GM23248 (cell line): ENCODE results near the gene AKAP12. TPM values are rescaled to one million over a fixed set of nuclear protein-coding genes. Genes with fewer than 3 reads are reported as not detected.

Experiments used
- DNase-seq: peaks from one replicate; pipeline ENCODE4 v3.0.0-alpha.2; 2015
- H2AFZ ChIP-seq: fragments of 200-600 bp; sonication (generic); 2 replicates; pipeline ENCODE4 v1.6.1; 2016; ENCODE audit warnings: antibody characterized with exemption
- H3F3A ChIP-seq: fragments of 200-600 bp; sonication (generic); 2 replicates; pipeline ENCODE4 v1.6.1; 2016; ENCODE audit warnings: mild to moderate bottlenecking, antibody characterized with exemption, mixed run types; ENCODE audit not compliant: insufficient read depth
- H3K27ac ChIP-seq: fragments of 200-600 bp; sonication (generic); 2 replicates; pipeline ENCODE4 v1.5.1; 2016; ENCODE audit warnings: mild to moderate bottlenecking
- H3K27me3 ChIP-seq: fragments of 200-600 bp; sonication (generic); replicated peaks from 2 replicates; pipeline ENCODE4 v1.6.1; 2016; ENCODE audit warnings: mild to moderate bottlenecking; ENCODE audit not compliant: insufficient read depth
- H3K36me3 ChIP-seq: fragments of 200-600 bp; sonication (generic); 2 replicates; pipeline ENCODE4 v1.6.1; 2016; ENCODE audit warnings: low read depth, mild to moderate bottlenecking
- H3K4me1 ChIP-seq: fragments of 200-600 bp; sonication (generic); 2 replicates; pipeline ENCODE4 v1.6.1; 2016; ENCODE audit warnings: mild to moderate bottlenecking; ENCODE audit not compliant: insufficient read depth
- H3K4me2 ChIP-seq: fragments of 200-600 bp; sonication (generic); one replicate; pipeline ENCODE4 v1.6.1; 2016; ENCODE audit warnings: mild to moderate bottlenecking; ENCODE audit not compliant: unreplicated experiment
- H3K4me3 ChIP-seq: fragments of 200-600 bp; sonication (generic); 2 replicates; pipeline ENCODE4 v1.5.1; 2016; ENCODE audit warnings: mild to moderate bottlenecking
- H3K79me2 ChIP-seq: fragments of 200-600 bp; sonication (generic); 2 replicates; pipeline ENCODE4 v1.6.1; 2016; ENCODE audit warnings: mild to moderate bottlenecking; ENCODE audit not compliant: insufficient read depth
- H3K9ac ChIP-seq: fragments of 200-600 bp; sonication (generic); 2 replicates; pipeline ENCODE4 v1.6.1; 2016; ENCODE audit warnings: mild to moderate bottlenecking
- H3K9me2 ChIP-seq: fragments of 200-600 bp; sonication (generic); 2 replicates; pipeline ENCODE4 v1.6.1; 2016; ENCODE audit warnings: mixed run types, mild to moderate bottlenecking, moderate library complexity; ENCODE audit not compliant: insufficient read depth
- H3K9me3 ChIP-seq: fragments of 200-600 bp; sonication (generic); one replicate; pipeline ENCODE4 v1.6.1; 2017; ENCODE audit warnings: low read depth
- H4K20me1 ChIP-seq: fragments of 200-600 bp; sonication (generic); 2 replicates; pipeline ENCODE4 v1.6.0; 2016; ENCODE audit not compliant: insufficient read depth
- EZH2 ChIP-seq: fragments of 200-600 bp; sonication (generic); IDR thresholded peaks from 2 replicates; pipeline ENCODE4 v1.6.1; 2018; ENCODE audit warnings: antibody characterized with exemption, mild to moderate bottlenecking; ENCODE audit not compliant: insufficient read depth, poor library complexity, severe bottlenecking
- EZH2phosphoT487 ChIP-seq: fragments of 200-600 bp; sonication (generic); IDR thresholded peaks from 2 replicates; pipeline ENCODE4 v1.6.1; 2018; ENCODE audit warnings: antibody characterized with exemption, moderate library complexity, mild to moderate bottlenecking, low read depth; ENCODE audit not compliant: insufficient read depth
- WGBS, 2 experiments: methylation state at CpG; one replicate each; pipeline ENCODE4 v1.1.6; 2015 to 2017; ENCODE audit warnings: low lambda C conversion rate in 2 of 2, low coverage in 1 of 2; ENCODE audit errors: missing lambda C conversion rate in 2 of 2; 5-methylcytosine and 5-hydroxymethylcytosine counted together
- in situ Hi-C: fragments of 300-500 bp; cut with MboI; formaldehyde crosslinking; loops from 2 replicates; pipeline ENCODE4 v1.15.0; 2020
- polyA plus RNA-seq: library from polyadenylated mRNA; unstranded; fragments of >200 nt; fragmentation: Nextera tagmentation; extraction: Ambion mirVana; gene quantifications from 2 replicates; pipeline ENCODE4 v1.2.1, GENCODE V29; 2016
- total RNA-seq: library from RNA; depleted of rRNA; stranded (reverse); fragments of >200 nt; shearing (Covaris generic); gene quantifications from 2 replicates; pipeline ENCODE4 v1.2.3, GENCODE V29; 2014; rRNA removed

The AKAP12 gene
- total RNA-seq (15.2 and 15.7 TPM in 2 replicates), polyA plus RNA-seq (20.4 and 24.6 TPM in 2 replicates)

- in situ Hi-C loops, result no loop called here
- Histone ChIP-seq H3K9me2 (no peaks in the 10 kb centered on the region), H3K79me2 (no peaks in the 10 kb centered on the region), H3K36me3 (no peaks in the 10 kb centered on the region), H3K4me3 (peak within 1 kb of the TSS; percentile 80), H3K4me1 (no peaks in the 10 kb centered on the region), H3K4me2 (peak within 1 kb of the TSS; percentile 94), H2AFZ (peak within 1 kb of the TSS; percentile 93), H3K27me3 (no peaks in the 10 kb centered on the region), H3K9ac (peak within 1 kb of the TSS; percentile 53), H3F3A (peaks cover 8% of the 10 kb centered on the region; the same call in 1 of the 2 replicates), H4K20me1 (no peaks in the 10 kb centered on the region), H3K9me3 (no peaks in the 10 kb centered on the region), H3K27ac (no peak within 1 kb of the TSS)
- 50 to 52% methylated on average over 23 of the region's 23 CpGs for WGBS, 2 experiments
- DNase-seq, result peak; percentile 54
- TF ChIP-seq EZH2, result no peak
- no peak for TF ChIP-seq EZH2phosphoT487
Measured at GRCh38 chr6:151239603-151240035, at the start of gene AKAP12. AKAP12 (plus strand) TSS chr6:151239967; CDS start chr6:151240563, 596 bp downstream.

GRCh38 chr6:151191527-151191926 lies 48.2 kb upstream of the AKAP12 start:
- in situ Hi-C loops, result no loop called here
- Histone ChIP-seq H3K4me2 (no peak overlapping the region), H3F3A (no peaks in the 10 kb centered on the region), H3K27ac (no peak overlapping the region), H3K36me3 (no peaks in the 10 kb centered on the region), H3K9me3 (no peaks in the 10 kb centered on the region), H3K4me3 (no peak overlapping the region), H3K9me2 (no peaks in the 10 kb centered on the region), H3K4me1 (no peaks in the 10 kb centered on the region), H2AFZ (no peak overlapping the region), H4K20me1 (no peaks in the 10 kb centered on the region), H3K79me2 (no peaks in the 10 kb centered on the region), H3K27me3 (no peaks in the 10 kb centered on the region), H3K9ac (no peak overlapping the region)
- DNase-seq, result no peak
- WGBS, 2 experiments, result 81 to 88% methylated on average over 4 of the region's 4 CpGs
- TF ChIP-seq EZH2 (no peak), EZH2phosphoT487 (no peak)

GRCh38 chr6:151196555-151196954 lies 43.2 kb upstream of the AKAP12 start:
- in situ Hi-C loops, result no loop called here
- Histone ChIP-seq H3K4me2 (no peak overlapping the region), H3K9ac (no peak overlapping the region), H3F3A (no peaks in the 10 kb centered on the region), H3K27me3 (no peaks in the 10 kb centered on the region), H2AFZ (no peak overlapping the region), H3K4me1 (no peaks in the 10 kb centered on the region), H4K20me1 (no peaks in the 10 kb centered on the region), H3K79me2 (no peaks in the 10 kb centered on the region), H3K9me2 (no peaks in the 10 kb centered on the region), H3K4me3 (no peak overlapping the region), H3K36me3 (no peaks in the 10 kb centered on the region), H3K9me3 (no peaks in the 10 kb centered on the region), H3K27ac (no peak overlapping the region)
- WGBS, 2 experiments, result 6% methylated on average over 1 of the region's 1 CpG
- TF ChIP-seq EZH2 (no peak), EZH2phosphoT487 (no peak)
- DNase-seq, result peak; percentile 66

GRCh38 chr6:151197556-151197955 lies 42.2 kb upstream of the AKAP12 start:
- no peaks in the 10 kb centered on the region for H4K20me1 ChIP-seq
- H3F3A ChIP-seq, result no peaks in the 10 kb centered on the region
- TF ChIP-seq EZH2 (no peak), EZH2phosphoT487 (no peak)
- no peak overlapping the region for H3K4me3 ChIP-seq
- no peaks in the 10 kb centered on the region for H3K79me2 ChIP-seq
- H3K4me1 ChIP-seq, result no peaks in the 10 kb centered on the region
- 93 to 97% methylated on average over 1 of the region's 1 CpG for WGBS, 2 experiments
- in situ Hi-C loops, result no loop called here
- H3K9me2 ChIP-seq, result no peaks in the 10 kb centered on the region
- no peak for DNase-seq
- no peak overlapping the region for H3K9ac ChIP-seq
- no peaks in the 10 kb centered on the region for H3K36me3 ChIP-seq
- H3K27ac ChIP-seq, result no peak overlapping the region
- H3K4me2 ChIP-seq, result no peak overlapping the region
- no peak overlapping the region for H2AFZ ChIP-seq
- H3K27me3 ChIP-seq, result no peaks in the 10 kb centered on the region
- H3K9me3 ChIP-seq, result no peaks in the 10 kb centered on the region
